Measurements from ENCODE around the gene NFIB. TPM values are rescaled to one million over a fixed set of nuclear protein-coding genes. Genes with fewer than 3 reads are reported as not detected.

Gene NFIB
- total and polyA plus RNA-seq, 8 donors, result 88.8 to 144 (median 127) TPM

DNA sequence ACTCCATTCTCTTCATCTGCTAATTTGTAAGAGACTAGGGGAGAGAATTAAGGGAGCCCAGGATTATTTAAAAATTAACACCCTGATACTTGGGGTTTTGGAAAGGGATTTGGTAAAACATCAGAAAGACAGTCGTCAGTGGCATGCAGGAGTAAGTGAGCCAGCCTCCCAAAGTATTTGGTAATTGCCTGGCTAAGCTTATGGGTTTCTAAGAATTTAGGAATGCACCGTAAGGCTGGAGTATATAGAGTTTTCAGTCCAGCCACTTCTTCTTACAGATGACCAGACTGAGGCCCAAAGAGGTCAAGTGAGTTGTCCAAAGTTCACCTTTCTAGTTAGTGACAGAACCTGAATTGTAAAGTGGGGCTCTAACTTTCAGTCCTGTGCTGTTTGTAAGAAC is 25.8 kb upstream of the NFIB start:
- H3K9me3 ChIP-seq, result no peaks in the 10 kb centered on the region
- intact Hi-C loops (cut with DNase I), result no loop called here
- H3K36me3 ChIP-seq, result no peaks in the 10 kb centered on the region
- peaks cover 0 to 28% of the 10 kb centered on the region in 2 donors for H3K27me3 ChIP-seq
- TF ChIP-seq, protein P1, sequence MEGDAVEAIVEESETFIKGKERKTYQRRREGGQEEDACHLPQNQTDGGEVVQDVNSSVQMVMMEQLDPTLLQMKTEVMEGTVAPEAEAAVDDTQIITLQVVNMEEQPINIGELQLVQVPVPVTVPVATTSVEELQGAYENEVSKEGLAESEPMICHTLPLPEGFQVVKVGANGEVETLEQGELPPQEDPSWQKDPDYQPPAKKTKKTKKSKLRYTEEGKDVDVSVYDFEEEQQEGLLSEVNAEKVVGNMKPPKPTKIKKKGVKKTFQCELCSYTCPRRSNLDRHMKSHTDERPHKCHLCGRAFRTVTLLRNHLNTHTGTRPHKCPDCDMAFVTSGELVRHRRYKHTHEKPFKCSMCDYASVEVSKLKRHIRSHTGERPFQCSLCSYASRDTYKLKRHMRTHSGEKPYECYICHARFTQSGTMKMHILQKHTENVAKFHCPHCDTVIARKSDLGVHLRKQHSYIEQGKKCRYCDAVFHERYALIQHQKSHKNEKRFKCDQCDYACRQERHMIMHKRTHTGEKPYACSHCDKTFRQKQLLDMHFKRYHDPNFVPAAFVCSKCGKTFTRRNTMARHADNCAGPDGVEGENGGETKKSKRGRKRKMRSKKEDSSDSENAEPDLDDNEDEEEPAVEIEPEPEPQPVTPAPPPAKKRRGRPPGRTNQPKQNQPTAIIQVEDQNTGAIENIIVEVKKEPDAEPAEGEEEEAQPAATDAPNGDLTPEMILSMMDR (IDR thresholded peaks at IDR 0.05), result no peak
- H3K4me3 ChIP-seq, result no peak overlapping the region
- DNase-seq (no peak), ATAC-seq (no peak)
- no peak overlapping the region for H3K27ac ChIP-seq
- H3K4me1 ChIP-seq, result peaks cover 0 to 6% of the 10 kb centered on the region in 2 donors

DNA sequence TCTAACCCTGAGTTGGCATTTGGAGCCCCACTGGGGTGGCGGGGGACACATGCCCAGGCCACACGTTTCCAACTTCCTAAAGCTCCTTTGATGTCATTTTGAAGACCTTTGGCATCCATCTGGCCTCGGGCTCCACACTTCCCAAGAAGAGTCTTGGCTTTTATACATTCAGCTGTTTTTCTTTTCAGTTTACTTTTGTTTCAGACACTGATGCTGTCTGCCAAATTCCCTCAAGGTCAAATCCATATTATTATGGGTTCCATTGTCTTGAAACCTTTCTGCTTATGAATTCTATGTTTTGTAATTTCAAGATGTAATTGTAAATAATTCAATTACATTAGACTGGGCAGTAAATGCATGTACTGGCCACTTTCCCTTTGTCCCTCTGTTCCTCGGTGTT is 23.7 kb upstream of the NFIB start:
- TF ChIP-seq, protein P1 (IDR thresholded peaks at IDR 0.05), result no peak
- ATAC-seq (no peak), DNase-seq (no peak)
- no peak overlapping the region for H3K4me3 ChIP-seq
- H3K36me3 ChIP-seq, result no peaks in the 10 kb centered on the region
- peaks cover 0 to 7% of the 10 kb centered on the region in 2 donors for H3K27me3 ChIP-seq
- intact Hi-C loops (cut with DNase I), result no loop called here
- no peaks in the 10 kb centered on the region for H3K4me1 ChIP-seq
- no peaks in the 10 kb centered on the region for H3K9me3 ChIP-seq
- no peak overlapping the region for H3K27ac ChIP-seq

DNA sequence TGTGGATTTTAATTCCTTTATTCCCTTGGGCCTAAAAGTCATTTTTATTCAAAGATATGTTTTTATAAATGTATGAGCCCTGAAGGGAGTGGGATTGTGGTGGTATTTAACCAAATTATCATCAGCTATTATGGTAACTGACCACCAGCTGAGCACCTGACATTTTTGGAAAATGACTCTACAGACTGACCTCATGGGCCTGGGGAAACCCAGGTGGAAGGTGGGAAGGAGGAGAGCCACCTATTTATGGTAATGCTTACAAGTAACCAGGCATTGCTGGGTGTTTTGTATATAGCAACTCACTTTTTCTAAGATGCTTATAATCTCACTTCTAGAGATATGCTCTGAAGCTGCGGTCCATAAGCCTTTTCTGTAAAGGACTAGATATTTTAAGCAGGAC is 22.3 kb upstream of the NFIB start:
- no peaks in the 10 kb centered on the region for H3K27me3 ChIP-seq
- no peak overlapping the region for H3K27ac ChIP-seq
- H3K36me3 ChIP-seq, result no peaks in the 10 kb centered on the region
- H3K9me3 ChIP-seq, result no peaks in the 10 kb centered on the region
- ATAC-seq, result no peak
- TF ChIP-seq, protein P1 (IDR thresholded peaks at IDR 0.05), result no peak
- H3K4me3 ChIP-seq, result no peak overlapping the region
- intact Hi-C loops (cut with DNase I), result no loop called here
- no peaks in the 10 kb centered on the region for H3K4me1 ChIP-seq
- DNase-seq, result no peak

DNA sequence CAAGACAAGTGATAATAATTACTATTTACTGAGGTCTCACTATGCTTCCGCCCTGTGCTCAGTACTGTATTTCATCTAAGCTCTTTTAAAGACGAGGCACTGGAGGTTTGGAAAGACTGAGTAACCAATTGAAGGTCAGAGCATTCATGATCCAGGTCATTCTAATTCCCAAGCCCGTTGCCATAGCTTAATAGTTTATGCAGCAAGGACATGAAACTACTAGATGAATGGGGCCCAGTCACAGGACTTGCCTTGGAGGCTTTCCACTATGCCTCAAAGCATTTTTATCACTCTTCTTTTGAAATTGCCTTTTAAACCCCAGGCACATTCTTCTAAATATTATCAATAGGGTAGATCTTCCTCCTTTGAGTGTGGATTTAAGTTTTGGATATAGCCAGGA is 17.2 kb upstream of the NFIB start:
- H3K27ac ChIP-seq, result no peak overlapping the region
- no peaks in the 10 kb centered on the region for H3K9me3 ChIP-seq
- intact Hi-C loops (cut with DNase I), result no loop called here
- no peaks in the 10 kb centered on the region for H3K27me3 ChIP-seq
- DNase-seq, result no peak
- no peak for ATAC-seq
- peaks cover 0 to 4% of the 10 kb centered on the region in 2 donors for H3K4me1 ChIP-seq
- no peak overlapping the region for H3K4me3 ChIP-seq
- no peaks in the 10 kb centered on the region for H3K36me3 ChIP-seq
- TF ChIP-seq, protein P1 (IDR thresholded peaks at IDR 0.05), result no peak

DNA sequence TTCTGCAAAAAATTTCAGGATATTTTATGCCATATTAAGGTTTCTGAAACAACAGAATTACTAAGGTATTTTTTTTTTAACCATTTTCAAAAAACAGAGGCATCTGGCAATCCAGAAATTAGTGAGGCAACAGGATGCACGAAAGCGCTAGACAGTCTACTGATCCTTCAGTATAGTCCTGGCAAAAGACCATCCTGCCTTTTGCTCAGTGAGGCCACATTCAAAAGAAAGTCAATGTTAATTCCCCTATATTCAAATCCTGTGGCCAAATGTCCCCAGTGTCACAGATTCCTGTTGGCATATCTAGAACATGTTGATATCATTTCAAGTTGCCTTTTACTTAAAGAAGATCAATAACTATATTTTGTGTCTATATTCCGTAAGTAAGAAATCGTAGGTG is 13.1 kb upstream of the NFIB start:
- Histone ChIP-seq H3K9me3 (no peaks in the 10 kb centered on the region), H3K27ac (no peak overlapping the region), H3K4me3 (no peak overlapping the region), H3K27me3 (peaks cover 0 to 19% of the 10 kb centered on the region in 2 donors), H3K4me1 (peaks cover 5 to 8% of the 10 kb centered on the region in 2 donors), H3K36me3 (no peaks in the 10 kb centered on the region)
- no peak for ATAC-seq
- TF ChIP-seq, protein P1 (IDR thresholded peaks at IDR 0.05), result no peak
- no peak for DNase-seq
- intact Hi-C loops (cut with DNase I), result no loop called here
